Thoracic aorta (tissue), 2 donors: ENCODE data around the gene UNC5B. TPM values are rescaled to one million over a fixed set of nuclear protein-coding genes. Genes with fewer than 3 reads are reported as not detected.
A peak's percentile ranks its signal among the peaks of the same experiment; 100 is the strongest.

Experiments
- ATAC-seq: fragments of 150-250 bp; one replicate; pipeline ENCODE4 v1.8.0; 2017; ENCODE audit warnings: low read depth; ENCODE audit not compliant: insufficient number of reproducible peaks, low FRiP score
- DNase-seq: peaks from one replicate; pipeline ENCODE4 v3.0.0-alpha.2; 2020; ENCODE audit warnings: low spot score
- H3K27ac ChIP-seq, 2 donors: fragments of 200-600 bp; sonication (generic); 1 replicate in 1 of 2; 2 replicates in 1 of 2; pipeline ENCODE4 v1.5.1; 2016; ENCODE audit warnings: mild to moderate bottlenecking in 2 of 2, moderate library complexity in 2 of 2
- H3K27me3 ChIP-seq: fragments of 200-600 bp; sonication (generic); replicated peaks from 2 replicates; pipeline ENCODE4 v1.6.0; 2016; ENCODE audit warnings: mild to moderate bottlenecking; ENCODE audit not compliant: insufficient read depth
- H3K36me3 ChIP-seq: fragments of 200-600 bp; sonication (generic); one replicate; pipeline ENCODE4 v1.5.1; 2016
- H3K4me1 ChIP-seq, 2 donors: fragments of 200-600 bp; sonication (generic); 1 replicate in 1 of 2; 2 replicates in 1 of 2; pipeline versions ENCODE4 v1.5.1 to v1.6.0; 2016; ENCODE audit warnings: low read depth in 2 of 2, mild to moderate bottlenecking in 1 of 2; ENCODE audit not compliant: control insufficient read depth in 1 of 2
- H3K4me3 ChIP-seq: fragments of 200-600 bp; sonication (generic); 2 replicates; pipeline ENCODE4 v1.5.1; 2016; ENCODE audit warnings: mild to moderate bottlenecking
- H3K9me3 ChIP-seq: fragments of 200-600 bp; sonication (generic); 2 replicates; pipeline ENCODE4 v1.5.1; 2016
- total RNA-seq, 2 donors: library from RNA; depleted of rRNA; stranded (reverse); fragments of >200 nt; gene quantifications; one replicate each; pipeline versions ENCODE4 v1.1.0 to v1.2.3, GENCODE V29; 2016
- TF ChIP-seq, protein P1 (sequence below): fragments of 200-600 bp; sonication (generic); IDR thresholded peaks from one replicate; pipeline ENCODE4 v1.5.1; 2019; ENCODE audit warnings: antibody characterized with exemption

UNC5B gene
- total RNA-seq, 2 donors from 2014 or later: 18.3 to 24.2 TPM

- Histone ChIP-seq H3K27ac (no peak overlapping the region), H3K9me3 (no peaks in the 10 kb centered on the region), H3K4me3 (no peak overlapping the region), H3K27me3 (no peaks in the 10 kb centered on the region), H3K36me3 (no peaks in the 10 kb centered on the region), H3K4me1 (peaks cover 23 to 49% of the 10 kb centered on the region in 2 donors)
- DNase-seq (no peak), ATAC-seq (no peak)
- TF ChIP-seq, protein P1, sequence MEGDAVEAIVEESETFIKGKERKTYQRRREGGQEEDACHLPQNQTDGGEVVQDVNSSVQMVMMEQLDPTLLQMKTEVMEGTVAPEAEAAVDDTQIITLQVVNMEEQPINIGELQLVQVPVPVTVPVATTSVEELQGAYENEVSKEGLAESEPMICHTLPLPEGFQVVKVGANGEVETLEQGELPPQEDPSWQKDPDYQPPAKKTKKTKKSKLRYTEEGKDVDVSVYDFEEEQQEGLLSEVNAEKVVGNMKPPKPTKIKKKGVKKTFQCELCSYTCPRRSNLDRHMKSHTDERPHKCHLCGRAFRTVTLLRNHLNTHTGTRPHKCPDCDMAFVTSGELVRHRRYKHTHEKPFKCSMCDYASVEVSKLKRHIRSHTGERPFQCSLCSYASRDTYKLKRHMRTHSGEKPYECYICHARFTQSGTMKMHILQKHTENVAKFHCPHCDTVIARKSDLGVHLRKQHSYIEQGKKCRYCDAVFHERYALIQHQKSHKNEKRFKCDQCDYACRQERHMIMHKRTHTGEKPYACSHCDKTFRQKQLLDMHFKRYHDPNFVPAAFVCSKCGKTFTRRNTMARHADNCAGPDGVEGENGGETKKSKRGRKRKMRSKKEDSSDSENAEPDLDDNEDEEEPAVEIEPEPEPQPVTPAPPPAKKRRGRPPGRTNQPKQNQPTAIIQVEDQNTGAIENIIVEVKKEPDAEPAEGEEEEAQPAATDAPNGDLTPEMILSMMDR: no peak
Measured at GRCh38 chr10:71232089-71232998, 20.0 kb downstream of the UNC5B start.

DNA sequence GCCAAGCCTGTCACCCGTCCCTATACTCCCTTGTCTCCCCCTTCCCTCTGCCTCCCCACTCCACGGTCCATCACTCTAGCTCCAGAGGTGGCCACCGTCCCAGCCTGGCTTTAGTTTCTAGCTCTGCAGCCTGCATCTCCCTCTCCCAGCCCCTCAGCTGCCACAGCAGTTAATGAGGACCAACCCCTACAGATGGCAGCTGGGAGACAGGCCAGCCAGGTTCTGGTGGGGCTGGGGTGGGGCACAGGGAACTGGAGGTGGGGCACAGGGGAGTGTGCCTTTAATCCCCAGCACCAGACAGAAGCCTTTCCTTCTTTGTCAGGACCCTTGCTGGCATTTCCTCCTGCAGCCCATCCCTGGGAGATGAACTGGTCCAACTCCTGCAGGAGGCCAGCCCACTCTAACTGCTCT is 21.1 kb downstream of the UNC5B start:
- H3K36me3 ChIP-seq: no peaks in the 10 kb centered on the region
- ATAC-seq: no peak
- H3K27me3 ChIP-seq: no peaks in the 10 kb centered on the region
- no peak for DNase-seq
- no peaks in the 10 kb centered on the region for H3K9me3 ChIP-seq
- H3K4me1 ChIP-seq: peaks cover 23 to 49% of the 10 kb centered on the region in 2 donors
- no peak overlapping the region for H3K4me3 ChIP-seq
- H3K27ac ChIP-seq: no peak overlapping the region
- TF ChIP-seq, protein P1: no peak

GRCh38 chr10:71234004-71234894 is 21.9 kb downstream of the UNC5B start:
- H3K27me3 ChIP-seq: no peaks in the 10 kb centered on the region
- no peak for DNase-seq
- H3K4me1 ChIP-seq: peaks cover 23 to 49% of the 10 kb centered on the region in 2 donors
- peak overlapping the region; percentile 45 to 70 for H3K27ac ChIP-seq
- TF ChIP-seq, protein P1: no peak
- H3K36me3 ChIP-seq: no peaks in the 10 kb centered on the region
- ATAC-seq: no peak
- no peak overlapping the region for H3K4me3 ChIP-seq
- H3K9me3 ChIP-seq: no peaks in the 10 kb centered on the region

GRCh38 chr10:71234970-71235685 is 22.8 kb downstream of the UNC5B start:
- TF ChIP-seq, protein P1: no peak
- DNase-seq (no peak), ATAC-seq (no peak)
- Histone ChIP-seq H3K27me3 (no peaks in the 10 kb centered on the region), H3K4me3 (peak overlapping the region; percentile 37), H3K9me3 (no peaks in the 10 kb centered on the region), H3K36me3 (no peaks in the 10 kb centered on the region), H3K4me1 (peaks cover 23 to 50% of the 10 kb centered on the region in 2 donors), H3K27ac (peak overlapping the region; percentile 45 to 70)
